GM12864 (cell line): Measurements from ENCODE around the gene PPP2R5C.

Experiments used
- DNase-seq: peaks from one replicate; pipeline ENCODE4 v3.0.0-alpha.2; 2011; ENCODE audit warnings: low read depth
- H3K4me3 ChIP-seq: 2 replicates; pipeline ENCODE4 v1.5.1; 2011; ENCODE audit warnings: mild to moderate bottlenecking, low read depth, low read length, control low read depth
- CTCF ChIP-seq: IDR thresholded peaks from 2 replicates; pipeline ENCODE4 v1.5.1; 2011; ENCODE audit warnings: low read depth, mild to moderate bottlenecking, moderate library complexity, low read length, control low read depth, inconsistent platforms; ENCODE audit errors: missing control alignments

Gene PPP2R5C

GRCh38 chr14:101915871-101916815 is 154.6 kb downstream of the PPP2R5C start:
- no peak overlapping the region for H3K4me3 ChIP-seq
- TF ChIP-seq CTCF = no peak
- no peak for DNase-seq

GRCh38 chr14:101916816-101917412 is 155.4 kb downstream of the PPP2R5C start:
- no peak for DNase-seq
- TF ChIP-seq CTCF = no peak
- H3K4me3 ChIP-seq = no peak overlapping the region

- H3K4me3 ChIP-seq = no peak overlapping the region
- TF ChIP-seq CTCF = no peak
- no peak for DNase-seq
Measured at GRCh38 chr14:101917413-101918017, 156.0 kb downstream of the PPP2R5C start.

- no peak overlapping the region for H3K4me3 ChIP-seq
- no peak for DNase-seq
- no peak for TF ChIP-seq CTCF
Measured at GRCh38 chr14:101918065-101918989, 156.8 kb downstream of the PPP2R5C start.

GRCh38 chr14:101920271-101920670 is 158.8 kb downstream of the PPP2R5C start:
- DNase-seq = no peak
- H3K4me3 ChIP-seq = no peak overlapping the region
- TF ChIP-seq CTCF = no peak

GRCh38 chr14:101922866-101923265 is 161.4 kb downstream of the PPP2R5C start:
- DNase-seq = no peak
- no peak for TF ChIP-seq CTCF
- no peak overlapping the region for H3K4me3 ChIP-seq
